Fibroblast of skin of abdomen (primary cell): ENCODE results near the gene GPC2.
A peak's percentile ranks its signal among the peaks of the same experiment; 100 is the strongest.
"Not testable (repeated sequence)": the region's sequence is repeated elsewhere in the genome, so short reads cannot be mapped to it uniquely, and the experiment has no call there.

Experiments used
- DNase-seq: peaks from one replicate; pipeline ENCODE4 v3.0.0-alpha.2; 2013

GPC2 gene

GRCh38 chr7:100198266-100198665 is 21.1 kb upstream of the GPC2 start:
- DNase-seq = no peak

GRCh38 chr7:100195901-100196322 is 18.7 kb upstream of the GPC2 start:
- DNase-seq = not testable (repeated sequence)

GRCh38 chr7:100195222-100195621 is 18.0 kb upstream of the GPC2 start:
- DNase-seq = no peak

- no peak for DNase-seq
Measured at GRCh38 chr7:100192969-100193368, 15.8 kb upstream of the GPC2 start.

GRCh38 chr7:100192281-100192862 is 15.2 kb upstream of the GPC2 start:
- DNase-seq = not testable (repeated sequence)

- peak; percentile 28 for DNase-seq
Measured at GRCh38 chr7:100191775-100192174, 14.6 kb upstream of the GPC2 start.

- DNase-seq = peak; percentile 74
Measured at GRCh38 chr7:100190048-100190711, 13.0 kb upstream of the GPC2 start.

GRCh38 chr7:100189061-100189460 is 11.9 kb upstream of the GPC2 start:
- no peak for DNase-seq

- DNase-seq = no peak
Measured at GRCh38 chr7:100185726-100186125, 8.5 kb upstream of the GPC2 start.

- DNase-seq = not testable (repeated sequence)
Measured at GRCh38 chr7:100183090-100183489, 5.9 kb upstream of the GPC2 start.

GRCh38 chr7:100182616-100183015 is 5.4 kb upstream of the GPC2 start:
- DNase-seq = not testable (repeated sequence)

- DNase-seq = not testable (repeated sequence)
Measured at GRCh38 chr7:100180084-100180483, 2.9 kb upstream of the GPC2 start.

GRCh38 chr7:100176096-100177044 is 811 bp downstream of the GPC2 start:
- DNase-seq = no peak

- no peak for DNase-seq
Measured at GRCh38 chr7:100175296-100175935, 1.8 kb downstream of the GPC2 start.

- no peak for DNase-seq
Measured at GRCh38 chr7:100174582-100174981, 2.6 kb downstream of the GPC2 start.

- no peak for DNase-seq
Measured at GRCh38 chr7:100173806-100174495, 3.2 kb downstream of the GPC2 start.

GRCh38 chr7:100171840-100172239 is 5.3 kb downstream of the GPC2 start:
- no peak for DNase-seq

- DNase-seq = no peak
Measured at GRCh38 chr7:100171087-100171681, 6.0 kb downstream of the GPC2 start.

GRCh38 chr7:100170101-100170897 is 6.9 kb downstream of the GPC2 start:
- no peak for DNase-seq

- DNase-seq = no peak
Measured at GRCh38 chr7:100169147-100169850, 7.9 kb downstream of the GPC2 start.
